DND-41 (cell line): ENCODE measurements around the gene UBE2V1.

Experiments used
- ATAC-seq: fragments of 200-7000 bp; cut with Tn5 transposase; 3 replicates; pipeline ENCODE4 v1.9.1; 2021; ENCODE audit warnings: low read depth; ENCODE audit not compliant: insufficient read depth
- DNase-seq: peaks from one replicate; pipeline ENCODE4 v3.0.0-alpha.2; 2020
- H2AFZ ChIP-seq: 2 replicates; pipeline ENCODE4 v1.6.0; 2012; ENCODE audit warnings: low read depth, low read length
- H3K27ac ChIP-seq: 2 replicates; pipeline ENCODE4 v1.5.1; 2012; ENCODE audit warnings: low read length, inconsistent platforms
- H3K27me3 ChIP-seq: fragments of 200-600 bp; sonication (generic); 2 replicates; pipeline ENCODE4 v1.6.0; 2012; ENCODE audit warnings: low read length, mild to moderate bottlenecking, inconsistent platforms; ENCODE audit not compliant: insufficient read depth, poor library complexity
- H3K36me3 ChIP-seq: 2 replicates; pipeline ENCODE4 v1.5.1; 2012; ENCODE audit warnings: low read length, inconsistent platforms; ENCODE audit not compliant: insufficient read depth
- H3K4me1 ChIP-seq: 2 replicates; pipeline ENCODE4 v1.5.1; 2012; ENCODE audit warnings: mild to moderate bottlenecking, low read length; ENCODE audit not compliant: insufficient read depth
- H3K4me2 ChIP-seq: 2 replicates; pipeline ENCODE4 v1.6.0; 2012; ENCODE audit warnings: mild to moderate bottlenecking, moderate library complexity, low read length, inconsistent platforms; ENCODE audit not compliant: insufficient read depth
- H3K4me3 ChIP-seq, 2 experiments: fragments of 200-600 bp in 1 of 2; shearing (Covaris generic) in 1 of 2; 2 replicates each; pipeline ENCODE4 v1.5.1; 2012 to 2016; ENCODE audit warnings: inconsistent platforms in 2 of 2, low read length in 2 of 2, mild to moderate bottlenecking in 2 of 2, low read depth in 1 of 2, moderate library complexity in 1 of 2
- H3K79me2 ChIP-seq: 2 replicates; pipeline ENCODE4 v1.6.0; 2012; ENCODE audit warnings: low read length, inconsistent platforms; ENCODE audit not compliant: insufficient read depth
- H3K9ac ChIP-seq: 2 replicates; pipeline ENCODE4 v1.6.0; 2012; ENCODE audit warnings: low read depth, mild to moderate bottlenecking, inconsistent platforms, low read length, moderate library complexity
- H3K9me3 ChIP-seq: 2 replicates; pipeline ENCODE4 v1.5.1; 2012; ENCODE audit warnings: low read length, moderate library complexity, mild to moderate bottlenecking, inconsistent platforms; ENCODE audit not compliant: insufficient read depth, severe bottlenecking
- H4K20me1 ChIP-seq: 2 replicates; pipeline ENCODE4 v1.6.0; 2012; ENCODE audit warnings: low read length; ENCODE audit not compliant: insufficient read depth
- CTCF ChIP-seq: IDR thresholded peaks from 2 replicates; pipeline ENCODE4 v1.5.1; 2012; ENCODE audit warnings: borderline replicate concordance, low read length, moderate library complexity, mild to moderate bottlenecking; ENCODE audit not compliant: poor library complexity, severe bottlenecking; ENCODE audit errors: extremely low read depth
- EZH2 ChIP-seq: IDR thresholded peaks from 3 replicates; pipeline ENCODE4 v1.6.1; 2012; ENCODE audit warnings: borderline replicate concordance, low read depth, mild to moderate bottlenecking, moderate library complexity, low read length, inconsistent platforms; ENCODE audit not compliant: severe bottlenecking

The UBE2V1 gene

GRCh38 chr20:50141811-50142561 lies 29.0 kb upstream of the UBE2V1 start:
- Histone ChIP-seq H4K20me1 (peaks cover 49% of the 10 kb centered on the region), H3K4me2 (no peak overlapping the region)

GRCh38 chr20:50141018-50141675 lies 28.2 kb upstream of the UBE2V1 start:
- no peak for ATAC-seq
- H3K4me3 ChIP-seq = no peak overlapping the region
- no peaks in the 10 kb centered on the region for H3K9me3 ChIP-seq
- H3K4me2 ChIP-seq = no peak overlapping the region
- peaks cover 4% of the 10 kb centered on the region for H3K4me1 ChIP-seq
- H2AFZ ChIP-seq = no peak overlapping the region
- DNase-seq = no peak
- peaks cover 50% of the 10 kb centered on the region for H4K20me1 ChIP-seq
- no peak overlapping the region; the same call in 1 of the 2 replicates for H3K27ac ChIP-seq
- peaks cover 70% of the 10 kb centered on the region for H3K36me3 ChIP-seq
- no peak for TF ChIP-seq CTCF
- no peak for TF ChIP-seq EZH2
- no peak overlapping the region for H3K9ac ChIP-seq
- H3K79me2 ChIP-seq = peaks cover 71% of the 10 kb centered on the region
- no peaks in the 10 kb centered on the region for H3K27me3 ChIP-seq

More at GRCh38 chr20:50141811-50142561, 29.0 kb upstream of the UBE2V1 start:
- TF ChIP-seq CTCF (no peak), EZH2 (no peak)
- Histone ChIP-seq H3K27me3 (no peaks in the 10 kb centered on the region), H3K27ac (no peak overlapping the region), H2AFZ (no peak overlapping the region), H3K9me3 (no peaks in the 10 kb centered on the region), H3K4me3 (no peak overlapping the region), H3K79me2 (peaks cover 78% of the 10 kb centered on the region), H3K36me3 (peaks cover 72% of the 10 kb centered on the region), H3K9ac (no peak overlapping the region), H3K4me1 (peaks cover 13% of the 10 kb centered on the region)
- ATAC-seq (no peak), DNase-seq (no peak)

GRCh38 chr20:50140339-50140859 lies 27.4 kb upstream of the UBE2V1 start:
- DNase-seq (no peak), ATAC-seq (no peak)
- no peak overlapping the region for H2AFZ ChIP-seq
- H3K27ac ChIP-seq = no peak overlapping the region
- H3K79me2 ChIP-seq = peaks cover 67% of the 10 kb centered on the region
- H3K9me3 ChIP-seq = no peaks in the 10 kb centered on the region
- H3K9ac ChIP-seq = no peak overlapping the region
- no peaks in the 10 kb centered on the region for H3K27me3 ChIP-seq
- no peak overlapping the region for H3K4me2 ChIP-seq
- TF ChIP-seq EZH2 (no peak), CTCF (no peak)
- peaks cover 71% of the 10 kb centered on the region for H3K36me3 ChIP-seq
- peaks cover 52% of the 10 kb centered on the region for H4K20me1 ChIP-seq
- H3K4me3 ChIP-seq = no peak overlapping the region
- H3K4me1 ChIP-seq = no peaks in the 10 kb centered on the region
